C4-2B (cell line): ENCODE data around the gene PRKCE.

Source experiments
- H3K27ac ChIP-seq: fragments of 450-650 bp; 2 replicates; pipeline ENCODE4 v1.5.1; 2017
- CTCF ChIP-seq: fragments of 450-650 bp; conservative IDR thresholded peaks from 2 replicates; pipeline ENCODE4 v1.5.1; 2017; ENCODE audit warnings: mild to moderate bottlenecking
- ZFX ChIP-seq: fragments of 450-650 bp; IDR thresholded peaks from 2 replicates; pipeline ENCODE4 v1.6.1; 2017

Gene PRKCE

GRCh38 chr2:46056541-46056940, 405.1 kb downstream of the PRKCE start:
- TF ChIP-seq CTCF (no peak), ZFX (no peak)
- no peak overlapping the region for H3K27ac ChIP-seq

- H3K27ac ChIP-seq, result no peak overlapping the region
- TF ChIP-seq CTCF (no peak), ZFX (no peak)
Observed at GRCh38 chr2:46058140-46058539, 406.7 kb downstream of the PRKCE start.

- H3K27ac ChIP-seq, result no peak overlapping the region
- TF ChIP-seq ZFX (no peak), CTCF (peak; percentile 77)
Observed at GRCh38 chr2:46062637-46063412, 411.4 kb downstream of the PRKCE start.

- H3K27ac ChIP-seq, result no peak overlapping the region
- no peak for TF ChIP-seq ZFX
- TF ChIP-seq CTCF, result no peak
Observed at GRCh38 chr2:46064396-46064795, 412.9 kb downstream of the PRKCE start.

GRCh38 chr2:46065152-46065551, 413.7 kb downstream of the PRKCE start:
- H3K27ac ChIP-seq, result no peak overlapping the region
- TF ChIP-seq CTCF (no peak), ZFX (no peak)

GRCh38 chr2:46066116-46066515, 414.6 kb downstream of the PRKCE start:
- no peak overlapping the region for H3K27ac ChIP-seq
- TF ChIP-seq CTCF, result no peak
- TF ChIP-seq ZFX, result no peak

GRCh38 chr2:46066601-46067000, 415.1 kb downstream of the PRKCE start:
- H3K27ac ChIP-seq, result no peak overlapping the region
- TF ChIP-seq CTCF, result no peak
- no peak for TF ChIP-seq ZFX
